Kidney epithelial cell (primary cell): ENCODE data around the gene PEX11A. TPM values are rescaled to one million over a fixed set of nuclear protein-coding genes. Genes with fewer than 3 reads are reported as not detected.

Experiments used
- DNase-seq: peaks from one replicate; pipeline ENCODE4 v3.0.0-alpha.2; 2010; ENCODE audit warnings: low read depth
- H3K27me3 ChIP-seq: 2 replicates; pipeline ENCODE4 v1.6.0; 2011; ENCODE audit warnings: low read length; ENCODE audit not compliant: control insufficient read depth, insufficient read depth
- H3K36me3 ChIP-seq: 2 replicates; pipeline ENCODE4 v1.5.1; 2011; ENCODE audit warnings: low read length; ENCODE audit not compliant: control insufficient read depth, insufficient read depth
- H3K4me3 ChIP-seq: 2 replicates; pipeline ENCODE4 v1.5.1; 2011; ENCODE audit warnings: low read depth, mild to moderate bottlenecking, control low read depth, low read length
- CTCF ChIP-seq: IDR thresholded peaks from 2 replicates; pipeline ENCODE4 v1.5.1; 2011; ENCODE audit warnings: mild to moderate bottlenecking, moderate library complexity, low read length, control low read depth, inconsistent platforms; ENCODE audit not compliant: insufficient read depth, poor library complexity, severe bottlenecking
- total RNA-seq: library from RNA; depleted of rRNA; stranded (reverse); fragments of >200 nt; gene quantifications from 2 replicates; pipeline ENCODE4 v1.2.3, GENCODE V29; 2015

The PEX11A gene
- total RNA-seq, 1 donor from 2014 or later, result 4.8 TPM

- DNase-seq, result no peak
- no peak for TF ChIP-seq CTCF
- no peak overlapping the region for H3K4me3 ChIP-seq
- H3K36me3 ChIP-seq, result peaks cover 1% of the 10 kb centered on the region
- H3K27me3 ChIP-seq, result no peaks in the 10 kb centered on the region
Measured at GRCh38 chr15:89685995-89686394, 4.6 kb downstream of the PEX11A start.

GRCh38 chr15:89681146-89681545, 9.4 kb downstream of the PEX11A start:
- TF ChIP-seq CTCF, result no peak
- Histone ChIP-seq H3K4me3 (no peak overlapping the region), H3K27me3 (no peaks in the 10 kb centered on the region), H3K36me3 (peaks cover 1% of the 10 kb centered on the region)
- no peak for DNase-seq

GRCh38 chr15:89680282-89680873, 10.2 kb downstream of the PEX11A start:
- no peak for DNase-seq
- Histone ChIP-seq H3K36me3 (peaks cover 1% of the 10 kb centered on the region), H3K4me3 (no peak overlapping the region), H3K27me3 (no peaks in the 10 kb centered on the region)
- TF ChIP-seq CTCF, result no peak

GRCh38 chr15:89679212-89679611, 11.3 kb downstream of the PEX11A start, which contains the start of gene PLIN1:
TSS of gene PLIN1 (minus strand) at chr15:89679367. CDS start at chr15:89677489, 1,878 bp downstream.
- no peaks in the 10 kb centered on the region for H3K27me3 ChIP-seq
- DNase-seq, result no peak
- no peak for TF ChIP-seq CTCF
- peaks cover 1% of the 10 kb centered on the region for H3K36me3 ChIP-seq
- no peak within 1 kb of the TSS for H3K4me3 ChIP-seq

- H3K36me3 ChIP-seq, result no peaks in the 10 kb centered on the region
- no peaks in the 10 kb centered on the region for H3K27me3 ChIP-seq
- no peak for DNase-seq
- no peak for TF ChIP-seq CTCF
- no peak overlapping the region for H3K4me3 ChIP-seq
Measured at GRCh38 chr15:89677381-89677780, 13.2 kb downstream of the PEX11A start.

- Histone ChIP-seq H3K4me3 (no peak overlapping the region), H3K36me3 (no peaks in the 10 kb centered on the region), H3K27me3 (no peaks in the 10 kb centered on the region)
- DNase-seq, result no peak
- TF ChIP-seq CTCF, result no peak
Measured at GRCh38 chr15:89675606-89676005, 14.9 kb downstream of the PEX11A start.
